HG03159 (cell line): ENCODE results near the gene SNIP1.
A peak's percentile ranks its signal among the peaks of the same experiment; 100 is the strongest.
"Not testable (repeated sequence)": the region's sequence is repeated elsewhere in the genome, so short reads cannot be mapped to it uniquely, and the experiment has no call there.

Source experiments
- ATAC-seq: cut with Tn5 transposase; IDR thresholded peaks from one replicate; pipeline ENCODE4 v1.9.1; 2021; ENCODE audit warnings: mild to moderate bottlenecking, moderate library complexity; ENCODE audit not compliant: unreplicated experiment

Gene SNIP1

DNA sequence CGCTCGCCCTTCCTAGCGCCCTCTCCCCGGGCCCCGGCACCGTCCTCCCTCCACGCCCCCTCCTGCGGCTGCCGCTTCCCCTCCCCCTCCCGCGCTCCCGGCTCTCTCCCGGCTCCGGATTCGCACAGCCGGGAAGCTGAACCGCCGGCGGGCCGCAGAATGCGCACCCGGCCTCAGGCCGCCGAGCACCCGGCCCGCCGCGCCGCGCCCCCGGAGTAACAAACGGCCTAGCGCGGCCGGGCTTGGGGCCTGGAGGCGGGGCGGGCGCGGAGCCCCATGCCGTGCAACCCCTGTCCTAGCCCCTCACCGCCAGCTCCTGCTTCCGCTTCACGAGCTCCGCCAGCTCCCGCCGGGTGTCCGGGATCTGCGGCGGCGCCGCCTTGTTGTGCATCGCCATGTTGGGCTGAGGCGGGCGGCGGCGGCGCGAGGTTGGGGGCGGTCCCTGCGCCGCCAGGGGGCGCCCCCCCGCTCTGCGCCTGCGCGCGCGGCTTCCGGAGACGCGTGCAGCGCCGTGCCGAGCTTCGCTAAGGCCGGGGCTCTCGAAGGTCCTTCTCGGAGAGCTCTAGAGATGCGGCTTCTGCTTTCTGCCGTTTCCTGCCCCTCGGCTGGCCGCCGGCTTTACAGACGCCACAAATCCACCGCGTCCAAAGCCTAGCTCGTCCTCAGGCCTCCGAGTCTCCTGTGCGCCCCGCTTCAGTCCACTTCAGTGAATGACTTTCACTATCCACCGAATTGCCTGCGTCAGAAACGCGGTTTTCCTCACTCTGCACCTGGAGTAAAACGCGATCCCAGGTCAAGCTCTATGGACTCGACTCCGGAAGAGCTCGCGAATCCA lies 39.5 kb downstream of the SNIP1 start, which contains the start of gene MEAF6:
MEAF6 (minus strand) TSS at position 417 of the 835 bp plus-strand sequence; CDS start at position 397, 20 bp downstream.
- ATAC-seq: peak; percentile 88

DNA sequence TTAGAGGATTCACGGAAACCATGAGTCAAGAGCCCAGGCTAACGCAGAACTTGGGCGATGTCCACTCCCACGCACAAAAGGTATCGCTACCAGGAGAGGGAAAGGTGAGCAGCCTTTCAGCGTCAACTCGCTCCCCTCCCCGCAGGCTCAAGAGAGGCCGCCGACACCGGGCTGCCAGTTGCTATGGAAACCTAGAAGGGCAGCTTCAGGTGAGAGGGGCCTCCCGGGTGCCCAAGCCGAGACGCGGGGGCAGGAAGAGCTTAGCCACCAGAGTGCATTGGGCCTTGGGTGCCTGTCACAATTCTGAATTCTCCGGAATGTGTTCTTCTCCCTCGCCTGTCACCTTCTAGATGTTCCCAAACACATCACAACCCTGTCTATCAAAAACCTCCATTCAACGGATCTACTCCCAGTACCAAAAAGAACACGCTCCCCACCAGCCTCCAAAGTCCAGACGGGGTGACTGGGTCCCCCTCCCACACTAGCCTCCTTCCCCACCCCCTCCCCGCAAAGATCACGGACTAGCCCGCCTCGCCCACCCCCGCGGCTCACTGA lies 40.2 kb downstream of the SNIP1 start:
- peak; percentile 24 for ATAC-seq

DNA sequence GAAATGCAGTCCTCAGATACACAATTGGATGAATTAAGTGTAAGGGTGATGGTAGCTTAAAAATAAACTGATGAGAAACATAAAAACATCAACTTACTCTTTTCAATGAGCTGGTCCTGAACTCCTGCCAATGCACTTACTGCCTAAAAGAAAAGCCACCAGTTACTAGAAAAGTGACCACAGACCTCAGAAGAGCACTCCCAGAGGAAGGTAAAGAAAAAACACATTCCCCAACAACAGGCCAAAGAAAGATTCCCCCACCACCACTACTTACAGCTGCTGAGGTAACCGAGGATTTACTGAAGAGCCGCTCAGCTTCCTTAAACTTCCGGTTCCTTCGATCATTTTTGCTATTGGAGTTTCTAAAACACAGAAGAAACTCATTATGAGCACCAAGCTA lies 44.9 kb downstream of the SNIP1 start:
- no peak for ATAC-seq

DNA sequence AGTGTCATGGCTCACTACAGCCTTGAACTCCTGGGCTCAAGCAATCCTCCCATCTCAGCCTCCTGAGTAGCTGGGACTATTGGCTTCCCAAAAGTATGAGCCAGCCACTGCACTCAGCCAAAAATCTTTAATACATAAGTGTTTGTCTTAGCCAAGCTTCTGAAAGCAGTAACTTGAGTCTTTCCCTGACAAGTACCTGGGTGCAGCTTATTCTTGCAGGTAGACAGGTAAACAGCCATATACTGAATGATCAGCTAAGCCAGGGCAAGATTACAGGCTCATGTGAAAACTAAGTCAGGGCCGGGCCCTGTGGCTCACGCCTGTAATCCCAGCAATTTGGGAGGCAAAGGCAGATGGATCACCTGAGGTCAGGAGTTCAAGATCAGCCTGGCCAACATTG lies 47.4 kb downstream of the SNIP1 start:
- ATAC-seq: no peak

DNA sequence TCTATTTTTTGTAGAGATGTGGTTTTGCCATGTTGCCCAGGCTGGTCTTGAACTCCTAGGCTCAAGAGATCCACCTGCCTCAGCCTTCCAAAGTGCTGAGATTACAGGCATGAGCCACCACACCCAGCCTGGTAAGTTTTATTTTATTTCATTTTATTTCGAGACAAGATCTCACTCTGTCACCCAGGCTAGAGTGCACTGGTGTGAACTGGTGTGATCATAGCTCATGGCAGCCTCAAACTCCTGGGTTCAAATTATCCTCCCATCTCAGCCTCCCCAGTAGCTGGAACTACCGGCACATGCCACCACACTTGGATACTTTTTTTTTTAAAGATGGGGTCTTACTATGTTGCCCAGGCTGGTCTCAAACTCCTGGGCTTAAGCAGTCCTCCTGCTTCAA lies 51.3 kb downstream of the SNIP1 start:
- not testable (repeated sequence) for ATAC-seq

DNA sequence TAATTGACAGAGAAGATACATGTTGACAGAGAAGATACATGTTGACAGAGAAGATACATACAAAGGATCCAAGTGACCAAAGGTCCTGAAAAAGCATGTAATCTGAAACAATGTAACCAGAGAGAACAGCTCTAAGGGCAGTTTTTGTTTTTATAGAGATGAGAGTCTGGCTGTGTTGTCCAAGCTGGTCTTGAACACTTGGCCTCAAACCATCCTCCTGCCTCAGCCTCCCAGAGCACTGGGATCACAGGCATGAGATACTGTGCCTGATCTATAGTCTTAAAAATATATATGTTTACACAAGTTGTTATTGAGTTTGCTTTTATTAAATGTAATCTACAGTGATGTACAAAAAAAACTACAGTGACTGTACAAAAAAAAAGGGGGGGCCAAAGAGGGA lies 52.0 kb downstream of the SNIP1 start:
- ATAC-seq: no peak

DNA sequence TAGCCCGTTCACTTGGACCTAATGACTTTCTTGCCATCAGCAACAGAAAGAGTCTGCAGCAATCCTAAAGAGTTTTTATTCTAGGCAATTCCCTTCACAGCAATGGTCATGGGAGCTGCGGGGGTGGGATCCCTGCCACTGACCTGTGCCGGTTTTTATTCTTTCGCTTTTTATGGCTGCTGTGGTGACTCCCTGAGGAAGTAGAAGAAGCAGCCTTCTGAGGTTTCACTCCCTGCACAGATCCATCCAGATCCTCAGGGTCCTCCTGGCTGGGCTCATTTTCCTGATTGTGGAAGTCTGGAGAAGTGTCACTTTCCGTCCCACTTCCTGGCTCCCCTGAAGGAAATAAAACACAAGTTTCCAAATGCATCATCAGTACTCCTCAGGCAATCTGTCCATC lies 52.4 kb downstream of the SNIP1 start:
- no peak for ATAC-seq

DNA sequence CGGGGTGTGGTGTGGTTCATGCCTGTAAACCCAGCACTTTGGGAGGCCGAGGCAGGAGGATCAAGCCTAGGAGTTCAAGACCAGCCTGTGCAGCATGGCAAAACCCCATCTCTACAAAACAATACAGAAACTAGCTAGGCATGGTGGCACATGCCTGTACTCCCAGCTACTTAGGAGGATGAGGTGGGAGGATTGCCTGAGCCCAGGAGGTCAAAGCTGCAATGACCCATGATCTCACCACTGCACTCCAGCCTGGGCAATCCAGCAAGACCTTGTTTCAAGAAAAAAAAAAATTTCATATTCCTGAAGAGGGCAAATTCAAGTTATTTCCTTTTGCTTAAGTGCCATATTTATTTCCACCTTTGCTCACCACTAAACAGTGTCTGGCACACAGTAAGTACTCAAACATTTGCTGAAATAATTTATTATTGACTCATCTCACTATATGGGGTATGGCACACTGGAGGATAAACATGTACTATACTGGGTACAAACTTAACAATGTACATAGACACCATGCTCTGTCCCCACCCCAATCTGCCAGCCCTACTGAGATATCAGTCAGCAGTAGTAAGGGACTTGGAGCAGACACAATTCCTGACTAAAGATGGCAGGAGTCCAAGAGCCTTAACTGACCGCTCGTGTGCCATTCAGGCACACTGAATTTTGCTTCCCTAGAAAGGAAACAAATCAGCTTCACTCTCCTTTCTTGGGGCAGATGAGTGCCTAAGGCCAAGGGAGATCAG lies 55.0 kb downstream of the SNIP1 start:
- no peak for ATAC-seq

DNA sequence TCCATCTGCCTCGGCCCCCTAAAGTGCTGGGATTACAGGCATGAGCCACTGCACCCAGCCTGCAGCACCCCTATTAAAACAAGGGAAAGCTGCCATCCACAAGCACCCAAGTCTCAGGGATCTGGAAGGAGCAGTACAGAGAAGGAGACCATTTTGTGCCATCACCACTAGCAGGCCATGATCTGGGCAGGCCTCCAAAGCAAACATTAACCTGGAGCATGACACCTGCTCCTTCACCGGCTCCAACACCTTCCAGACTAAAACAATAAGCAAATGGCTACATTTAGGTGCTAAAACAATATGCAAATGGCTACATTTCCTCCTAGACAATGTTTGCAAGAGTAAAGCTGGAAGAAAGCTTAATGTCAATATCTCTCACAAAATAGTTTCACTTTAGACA lies 56.3 kb downstream of the SNIP1 start:
- ATAC-seq: no peak

DNA sequence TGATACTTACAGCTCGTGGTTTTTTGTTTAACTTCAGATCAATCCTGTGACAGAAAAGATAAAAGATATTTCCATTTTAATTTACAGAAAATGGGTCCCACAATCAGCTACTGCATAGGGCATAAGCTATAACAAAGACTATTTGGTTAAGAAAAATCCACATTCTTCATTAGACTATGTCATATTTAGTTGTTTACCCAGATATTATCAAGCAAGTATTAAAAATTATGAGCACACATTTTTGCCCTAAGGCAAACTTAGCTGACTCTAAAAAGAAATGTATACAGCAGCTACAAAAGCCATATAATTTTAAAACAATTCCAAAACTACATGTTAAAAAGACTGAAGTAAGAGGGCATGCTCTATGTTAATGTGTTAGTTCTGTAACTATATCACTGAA lies 58.2 kb downstream of the SNIP1 start:
- ATAC-seq: no peak

DNA sequence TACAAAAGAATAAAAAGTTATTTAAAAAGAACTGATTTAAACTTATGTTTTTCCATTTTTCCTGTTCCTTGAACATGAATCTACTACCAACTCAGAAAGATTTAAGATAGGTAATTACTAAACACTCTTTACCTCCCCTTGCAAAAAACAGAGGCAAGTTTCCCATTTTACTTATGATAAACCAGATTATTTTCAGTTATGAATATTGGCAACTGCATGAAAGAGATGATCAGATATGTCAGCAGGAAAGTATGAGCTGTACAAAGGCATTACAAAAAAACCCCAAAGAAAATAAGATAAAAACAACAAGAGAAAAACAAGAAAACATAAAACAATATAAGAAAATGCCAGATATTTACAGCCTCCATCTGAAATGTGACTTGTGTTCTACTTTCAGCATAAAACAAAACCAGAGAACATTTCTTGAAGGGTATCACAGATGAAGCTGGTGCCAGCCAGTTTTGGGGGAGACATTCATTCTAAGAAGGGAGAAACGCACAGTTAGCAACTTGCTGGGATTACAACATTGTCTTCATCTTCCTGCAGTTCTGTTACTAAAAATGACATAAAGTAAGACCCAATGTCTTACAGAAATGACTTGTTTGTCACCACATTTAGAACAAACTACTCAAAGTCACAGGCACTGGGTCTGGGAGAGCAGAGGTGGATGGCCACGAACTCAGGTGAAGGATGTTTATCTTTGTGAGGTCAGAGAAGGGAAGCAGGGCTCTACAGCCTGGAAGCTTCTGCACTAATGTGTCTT lies 60.6 kb downstream of the SNIP1 start:
- ATAC-seq: no peak

DNA sequence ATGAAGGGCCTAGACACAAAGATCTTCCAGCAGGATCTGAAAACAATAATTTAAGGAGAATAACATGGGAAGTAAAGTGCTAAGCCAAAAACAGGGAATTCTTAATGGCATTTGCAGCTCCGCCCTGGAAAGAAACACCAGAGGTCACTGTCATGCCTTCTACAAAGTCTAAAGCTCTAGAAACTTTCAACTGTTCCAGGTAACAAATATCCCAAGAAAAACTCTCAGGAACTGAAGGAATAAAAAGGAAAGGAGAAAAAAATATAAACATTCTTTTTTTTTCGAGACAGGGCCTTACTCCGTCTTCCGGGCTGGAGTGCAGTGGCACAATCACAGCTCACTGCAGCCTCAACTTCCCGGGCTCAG lies 66.5 kb downstream of the SNIP1 start:
- no peak for ATAC-seq

DNA sequence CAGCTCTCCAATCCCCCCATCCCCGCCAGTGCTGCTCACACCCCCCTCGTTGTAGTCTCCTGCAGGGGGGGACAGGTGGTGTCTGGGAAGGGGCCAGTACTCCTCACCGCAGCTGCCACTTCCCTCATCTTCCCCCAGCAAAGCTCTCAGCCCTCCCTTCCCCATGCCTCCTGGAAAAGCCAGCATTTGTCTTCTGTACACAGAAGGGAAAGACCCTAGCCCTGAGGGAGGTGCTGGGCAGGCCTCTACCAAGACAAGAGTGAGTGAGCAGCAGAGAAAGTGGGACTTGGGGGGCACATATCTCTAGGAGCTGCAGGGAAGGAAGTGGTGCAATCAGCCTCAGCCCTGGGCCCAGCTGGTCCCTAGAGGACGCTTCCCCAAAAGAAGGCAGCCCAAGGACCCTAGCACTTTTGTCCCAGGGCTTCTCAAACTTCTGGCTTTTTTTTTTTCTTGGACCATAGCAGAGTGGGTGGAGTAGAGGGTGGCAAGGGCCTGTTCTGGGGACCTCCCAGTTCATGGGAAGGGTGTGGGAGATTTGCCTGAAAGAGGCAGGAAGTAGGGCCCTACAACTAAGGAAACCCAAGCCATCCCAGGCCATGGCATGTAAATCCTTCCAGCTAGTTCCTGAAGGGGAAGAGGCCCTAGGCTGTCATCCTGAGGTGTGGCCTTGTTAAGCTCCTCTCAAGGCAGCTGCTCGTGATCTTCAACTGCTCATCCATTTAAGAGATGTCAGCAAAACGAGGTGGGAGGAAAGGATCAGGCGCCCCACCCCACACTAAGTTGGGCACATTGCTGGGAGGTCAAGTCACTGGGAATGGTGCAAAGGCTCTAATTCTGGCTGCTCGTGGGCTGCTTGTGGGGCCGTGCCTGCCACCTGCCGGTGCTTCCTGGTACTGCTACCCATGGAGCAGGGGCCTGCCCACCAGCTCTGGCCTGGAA lies 67.1 kb downstream of the SNIP1 start:
- ATAC-seq: no peak

DNA sequence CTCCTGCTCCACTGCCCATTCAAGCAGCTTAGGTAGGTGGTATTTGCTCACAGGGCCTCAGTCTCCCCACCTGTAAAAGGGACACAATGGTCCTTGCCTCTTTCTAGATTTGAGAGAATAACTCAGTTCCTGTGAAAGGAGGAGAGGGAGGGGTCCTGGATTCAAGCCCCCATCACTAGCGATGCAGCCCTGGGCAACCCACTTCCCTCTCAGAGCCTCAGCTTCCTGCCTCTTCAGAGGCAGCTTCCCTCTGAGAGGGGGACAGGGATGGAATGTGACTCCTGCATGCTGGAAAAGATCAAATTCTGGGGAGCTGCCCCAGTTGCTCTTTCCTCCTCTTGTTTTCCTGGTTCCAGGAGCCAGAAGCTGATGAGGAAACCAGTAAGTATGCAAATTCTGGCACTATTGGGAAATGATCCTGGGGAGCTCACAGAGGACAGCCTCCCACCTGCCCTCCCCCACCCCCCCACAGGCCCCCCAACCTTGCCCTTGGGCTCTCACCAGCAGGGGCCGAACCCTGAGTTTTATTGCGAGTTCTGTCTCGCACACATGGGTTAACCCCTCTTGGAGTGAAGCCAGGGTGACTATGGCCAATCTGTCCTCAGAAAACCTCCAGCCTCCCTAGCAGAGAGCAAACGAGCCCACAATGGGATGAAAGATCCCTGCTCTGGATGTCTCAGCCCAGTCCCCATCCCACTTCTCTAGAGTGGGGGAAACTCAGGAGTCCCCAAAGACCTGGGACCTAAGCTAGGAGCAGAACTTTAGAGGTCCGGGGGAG lies 68.0 kb downstream of the SNIP1 start:
- no peak for ATAC-seq
